ENCODE results near the gene ZBTB17. TPM values are rescaled to one million over a fixed set of nuclear protein-coding genes. Genes with fewer than 3 reads are reported as not detected.

Gene ZBTB17
- total RNA-seq, 3 donors from 2014 or later: 21.9 to 40.3 (median 38.5) TPM

Other genes with a start within 250 kb of the ZBTB17 start
- gene SLC25A34, start 239.8 kb downstream of the ZBTB17 start, total RNA-seq: 1 to 10 TPM; 1.0 to 1.8 (median 1.3) TPM
- gene TMEM82, start 233.6 kb downstream of the ZBTB17 start, total RNA-seq: not detected
- 10 to 100 TPM; 17.4 to 73.4 (median 42.6) TPM for gene FBLIM1, start 217.3 kb downstream of the ZBTB17 start, total RNA-seq
- 1 to 10 TPM in 2 of 3 donors, under 1 TPM in 1; 0.66 to 1.4 (median 1.2) TPM for gene UQCRHL, start 168.5 kb downstream of the ZBTB17 start, total RNA-seq
- 10 to 100 TPM; 46.9 to 56.6 (median 51.2) TPM for gene SPEN, start 128.4 kb downstream of the ZBTB17 start, total RNA-seq
- gene SRARP, start 28.1 kb upstream of the ZBTB17 start, total RNA-seq: 1 to 10 TPM in 2 of 3 donors, not detected in 1; 1.3 to 2.9 TPM
- gene HSPB7, start 41.9 kb upstream of the ZBTB17 start, total RNA-seq: 100 to 1,000 TPM in 1 of 3 donors, 10 to 100 TPM in 1, 1 to 10 TPM in 1; 8.8 to 183 (median 19.0) TPM
- gene CLCNKA, start 45.9 kb upstream of the ZBTB17 start, total RNA-seq: 1 to 10 TPM in 1 of 3 donors, under 1 TPM in 2; 0.33 to 1.1 (median 0.73) TPM
- under 1 TPM; 0.32 to 0.88 (median 0.33) TPM for gene CLCNKB, start 67.7 kb upstream of the ZBTB17 start, total RNA-seq
- not detected for gene FAM131C, start 97.5 kb upstream of the ZBTB17 start, total RNA-seq
- 10 to 100 TPM in 2 of 3 donors, 1 to 10 TPM in 1; 5.8 to 18.4 (median 16.7) TPM for gene EPHA2, start 180.0 kb upstream of the ZBTB17 start, total RNA-seq
- gene ARHGEF19, start 236.6 kb upstream of the ZBTB17 start, total RNA-seq: 10 to 100 TPM in 2 of 3 donors, 1 to 10 TPM in 1; 7.5 to 18.0 (median 12.9) TPM